Panc1 (cell line): ENCODE measurements around the gene SUN1. TPM values are rescaled to one million over a fixed set of nuclear protein-coding genes. Genes with fewer than 3 reads are reported as not detected.

Experiments used
- ATAC-seq: fragments of 200-7000 bp; cut with Tn5 transposase; 2 replicates; pipeline ENCODE4 v1.9.1; 2020; ENCODE audit warnings: mild to moderate bottlenecking, moderate library complexity
- BruUV-seq: library from RNA; stranded (reverse); fragments of 400-500 nt; replicated peaks from 2 replicates; lab custom pipeline; 2021; lab: Mats Ljungman, UMichigan
- CTCF ChIA-PET: fragments of 300-600 bp; sonication (Branson Sonifier 250); formaldehyde crosslinking; loops from one replicate; lab custom pipeline; 2022; ENCODE audit warnings: antibody characterized with exemption; lab: Charles Lee
- POLR2A ChIA-PET: fragments of 300-600 bp; sonication (Branson Sonifier 250); formaldehyde crosslinking; loops from one replicate; lab custom pipeline; 2022; ENCODE audit warnings: antibody characterized with exemption; lab: Charles Lee
- DNase-seq: peaks from one replicate; pipeline ENCODE4 v3.0.0-alpha.2; 2010; ENCODE audit warnings: low read depth, low spot score
- H3K27ac ChIP-seq: 2 replicates; pipeline ENCODE4 v1.5.1; 2011; ENCODE audit warnings: mild to moderate bottlenecking, low read length, inconsistent platforms
- H3K27me3 ChIP-seq: fragments of 200-500 bp; sonication (Bioruptor generic); 2 replicates; pipeline ENCODE4 v1.6.0; 2014; ENCODE audit warnings: low read length, inconsistent platforms; ENCODE audit not compliant: control insufficient read depth, insufficient read depth
- H3K36me3 ChIP-seq: fragments of 200-500 bp; sonication (Bioruptor generic); 2 replicates; pipeline ENCODE4 v1.5.1; 2014; ENCODE audit warnings: inconsistent platforms, mild to moderate bottlenecking, low read length, moderate library complexity; ENCODE audit not compliant: control insufficient read depth, insufficient read depth
- H3K4me1 ChIP-seq: 2 replicates; pipeline ENCODE4 v1.5.1; 2011; ENCODE audit warnings: inconsistent platforms, mild to moderate bottlenecking, low read length, moderate library complexity; ENCODE audit not compliant: control insufficient read depth, insufficient read depth
- H3K4me3 ChIP-seq, 2 experiments: 2 replicates each; pipeline ENCODE4 v1.5.1; 2011 to 2012; ENCODE audit warnings: low read depth in 2 of 2, low read length in 2 of 2, mild to moderate bottlenecking in 2 of 2, inconsistent platforms in 1 of 2, moderate library complexity in 1 of 2
- H3K9me3 ChIP-seq: fragments of 200-500 bp; sonication (Bioruptor generic); 2 replicates; pipeline ENCODE4 v1.5.1; 2014; ENCODE audit warnings: low read depth, mild to moderate bottlenecking, inconsistent platforms, low read length, moderate library complexity; ENCODE audit not compliant: control insufficient read depth, insufficient read depth
- POLR2AphosphoS5 ChIP-seq: IDR thresholded peaks from 2 replicates; pipeline ENCODE4 v1.6.1; 2012; ENCODE audit warnings: mild to moderate bottlenecking, low read depth, low read length, moderate library complexity
- SIN3A ChIP-seq: IDR thresholded peaks from 2 replicates; pipeline ENCODE4 v1.6.1; 2012; ENCODE audit warnings: low read depth, mild to moderate bottlenecking, low read length, moderate library complexity, borderline replicate concordance; ENCODE audit not compliant: insufficient read depth
- TCF7L2 ChIP-seq: IDR thresholded peaks from 2 replicates; pipeline ENCODE4 v1.6.1; 2011; ENCODE audit warnings: mild to moderate bottlenecking, low read depth, low read length, inconsistent platforms
- in situ Hi-C: cut with HindIII; loops from 2 replicates; pipeline ENCODE4 v1.10.0; 2016; ENCODE audit warnings: low sequenced_read_pairs, low pct_unique_long_range_greater_than_20kb
- intact Hi-C: fragments of 100-400 bp; cut with micrococcal nuclease; formaldehyde crosslinking; loops from one replicate; pipeline ENCODE4 v1.10.0; 2022; ENCODE audit not compliant: unreplicated experiment
- total RNA-seq: library from RNA; stranded (reverse); gene quantifications from one replicate; pipeline ENCODE4 v1.2.1, GENCODE V29; 2021; ENCODE audit not compliant: unreplicated experiment
- TF ChIP-seq, protein P1 (sequence below): fragments of 450-650 bp; IDR thresholded peaks from 2 replicates; pipeline ENCODE4 v1.5.1; 2017; ENCODE audit warnings: mild to moderate bottlenecking
- TF ChIP-seq, protein P2 (sequence below), 2 experiments: IDR thresholded peaks; 2 replicates each; pipeline ENCODE4 v1.6.1; 2011 to 2012; ENCODE audit warnings: low read depth in 2 of 2, control low read depth in 1 of 2, low read length in 1 of 2, mild to moderate bottlenecking in 1 of 2, moderate library complexity in 1 of 2; ENCODE audit not compliant: insufficient read depth in 1 of 2

SUN1 gene
- total RNA-seq, 1 experiment from 2014 or later: 244 TPM

DNA sequence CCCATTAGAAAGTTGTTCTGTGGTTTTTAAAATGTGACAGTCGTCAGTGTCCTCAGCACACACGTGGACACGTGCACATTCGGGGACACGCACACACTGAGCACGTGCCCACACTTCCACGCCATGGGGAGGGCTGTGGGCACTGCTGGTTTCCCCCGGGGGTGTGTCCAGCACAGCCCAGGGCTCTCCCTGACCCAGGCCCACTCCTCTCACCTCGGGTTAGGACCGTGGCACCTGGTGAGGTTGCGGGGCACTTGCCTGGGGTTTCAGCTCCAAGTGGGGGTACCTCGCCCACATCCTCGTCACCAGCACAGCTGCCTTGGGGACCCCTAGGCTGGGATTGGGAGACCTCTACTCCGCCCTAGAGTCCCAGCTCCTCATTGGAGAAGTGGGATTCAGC, 64.8 kb downstream of the SUN1 start:
- ChIA-PET CTCF (interaction anchor here (0.6 kb wide), 1 partner anchor 26 kb away, joined by 5 read pairs; no protein-coding TSS in a partner anchor), POLR2A (interaction anchor here (0.6 kb wide), 1 partner anchor 62 kb away, joined by 3 read pairs; no protein-coding TSS in a partner anchor)
- peaks cover 3% of the 10 kb centered on the region; the same call in 1 of the 2 replicates for H3K36me3 ChIP-seq
- H3K4me3 ChIP-seq: no peak overlapping the region
- BruUV-seq: no TSS peak
- no peak overlapping the region for H3K27ac ChIP-seq
- ATAC-seq (no peak), DNase-seq (no peak)
- H3K4me1 ChIP-seq: peaks cover 12% of the 10 kb centered on the region
- TF ChIP-seq, protein P1, sequence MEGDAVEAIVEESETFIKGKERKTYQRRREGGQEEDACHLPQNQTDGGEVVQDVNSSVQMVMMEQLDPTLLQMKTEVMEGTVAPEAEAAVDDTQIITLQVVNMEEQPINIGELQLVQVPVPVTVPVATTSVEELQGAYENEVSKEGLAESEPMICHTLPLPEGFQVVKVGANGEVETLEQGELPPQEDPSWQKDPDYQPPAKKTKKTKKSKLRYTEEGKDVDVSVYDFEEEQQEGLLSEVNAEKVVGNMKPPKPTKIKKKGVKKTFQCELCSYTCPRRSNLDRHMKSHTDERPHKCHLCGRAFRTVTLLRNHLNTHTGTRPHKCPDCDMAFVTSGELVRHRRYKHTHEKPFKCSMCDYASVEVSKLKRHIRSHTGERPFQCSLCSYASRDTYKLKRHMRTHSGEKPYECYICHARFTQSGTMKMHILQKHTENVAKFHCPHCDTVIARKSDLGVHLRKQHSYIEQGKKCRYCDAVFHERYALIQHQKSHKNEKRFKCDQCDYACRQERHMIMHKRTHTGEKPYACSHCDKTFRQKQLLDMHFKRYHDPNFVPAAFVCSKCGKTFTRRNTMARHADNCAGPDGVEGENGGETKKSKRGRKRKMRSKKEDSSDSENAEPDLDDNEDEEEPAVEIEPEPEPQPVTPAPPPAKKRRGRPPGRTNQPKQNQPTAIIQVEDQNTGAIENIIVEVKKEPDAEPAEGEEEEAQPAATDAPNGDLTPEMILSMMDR: no peak
- TF ChIP-seq POLR2AphosphoS5 (no peak), TCF7L2 (no peak), SIN3A (no peak)
- TF ChIP-seq, protein P2, sequence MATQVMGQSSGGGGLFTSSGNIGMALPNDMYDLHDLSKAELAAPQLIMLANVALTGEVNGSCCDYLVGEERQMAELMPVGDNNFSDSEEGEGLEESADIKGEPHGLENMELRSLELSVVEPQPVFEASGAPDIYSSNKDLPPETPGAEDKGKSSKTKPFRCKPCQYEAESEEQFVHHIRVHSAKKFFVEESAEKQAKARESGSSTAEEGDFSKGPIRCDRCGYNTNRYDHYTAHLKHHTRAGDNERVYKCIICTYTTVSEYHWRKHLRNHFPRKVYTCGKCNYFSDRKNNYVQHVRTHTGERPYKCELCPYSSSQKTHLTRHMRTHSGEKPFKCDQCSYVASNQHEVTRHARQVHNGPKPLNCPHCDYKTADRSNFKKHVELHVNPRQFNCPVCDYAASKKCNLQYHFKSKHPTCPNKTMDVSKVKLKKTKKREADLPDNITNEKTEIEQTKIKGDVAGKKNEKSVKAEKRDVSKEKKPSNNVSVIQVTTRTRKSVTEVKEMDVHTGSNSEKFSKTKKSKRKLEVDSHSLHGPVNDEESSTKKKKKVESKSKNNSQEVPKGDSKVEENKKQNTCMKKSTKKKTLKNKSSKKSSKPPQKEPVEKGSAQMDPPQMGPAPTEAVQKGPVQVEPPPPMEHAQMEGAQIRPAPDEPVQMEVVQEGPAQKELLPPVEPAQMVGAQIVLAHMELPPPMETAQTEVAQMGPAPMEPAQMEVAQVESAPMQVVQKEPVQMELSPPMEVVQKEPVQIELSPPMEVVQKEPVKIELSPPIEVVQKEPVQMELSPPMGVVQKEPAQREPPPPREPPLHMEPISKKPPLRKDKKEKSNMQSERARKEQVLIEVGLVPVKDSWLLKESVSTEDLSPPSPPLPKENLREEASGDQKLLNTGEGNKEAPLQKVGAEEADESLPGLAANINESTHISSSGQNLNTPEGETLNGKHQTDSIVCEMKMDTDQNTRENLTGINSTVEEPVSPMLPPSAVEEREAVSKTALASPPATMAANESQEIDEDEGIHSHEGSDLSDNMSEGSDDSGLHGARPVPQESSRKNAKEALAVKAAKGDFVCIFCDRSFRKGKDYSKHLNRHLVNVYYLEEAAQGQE (IDR thresholded peaks at IDR 0.05; ENCODE audit: insufficient read depth in 1 of 2, low read depth in 2 of 2, low read length in 1 of 2): no peak
- no peaks in the 10 kb centered on the region for H3K9me3 ChIP-seq
- intact Hi-C loops (no loop called here), in situ Hi-C loops (no loop called here)
- no peaks in the 10 kb centered on the region for H3K27me3 ChIP-seq

DNA sequence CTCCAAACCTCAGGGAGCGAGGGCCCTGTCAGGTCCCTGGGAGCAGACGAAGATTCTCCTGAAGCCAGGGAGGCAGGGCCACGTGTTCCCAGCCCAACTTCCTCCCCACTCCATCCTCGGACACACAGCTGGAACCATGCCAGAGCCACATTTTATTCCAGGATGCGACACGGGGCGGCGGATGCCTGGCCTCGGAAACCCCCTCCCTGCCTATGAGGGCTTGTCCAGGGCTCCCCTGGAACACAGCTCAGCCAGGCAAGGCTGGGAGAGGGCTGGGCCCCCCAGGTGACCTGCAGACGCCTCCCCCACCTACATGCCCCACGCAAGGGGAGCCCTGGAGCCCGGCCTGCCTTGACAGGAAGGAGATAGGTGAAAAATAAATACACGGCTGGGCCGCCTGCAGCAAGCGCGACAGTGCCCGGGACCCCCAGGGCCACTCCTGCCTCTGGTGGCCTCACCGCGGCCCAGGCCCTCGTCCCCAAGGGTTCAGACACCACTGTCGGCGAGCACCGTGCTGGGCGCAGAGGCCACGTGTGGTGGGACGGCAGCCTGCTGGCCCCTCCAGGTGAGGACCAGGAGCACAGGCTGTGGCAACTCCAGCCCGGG, 65.6 kb downstream of the SUN1 start:
- DNase-seq (no peak), ATAC-seq (no peak)
- peaks cover 3% of the 10 kb centered on the region; the same call in 1 of the 2 replicates for H3K36me3 ChIP-seq
- CTCF ChIA-PET: no interaction called here
- no peak overlapping the region for H3K4me3 ChIP-seq
- in situ Hi-C loops (no loop called here), intact Hi-C loops (no loop called here)
- H3K4me1 ChIP-seq: peaks cover 12% of the 10 kb centered on the region
- POLR2A ChIA-PET: no interaction called here
- BruUV-seq: no TSS peak
- H3K9me3 ChIP-seq: no peaks in the 10 kb centered on the region
- H3K27ac ChIP-seq: no peak overlapping the region
- TF ChIP-seq POLR2AphosphoS5: no peak
- no peak for TF ChIP-seq SIN3A
- TF ChIP-seq, protein P1: no peak
- TF ChIP-seq TCF7L2: no peak
- TF ChIP-seq, protein P2 (IDR thresholded peaks at IDR 0.05; ENCODE audit: insufficient read depth in 1 of 2, low read depth in 2 of 2, low read length in 1 of 2): no peak
- H3K27me3 ChIP-seq: no peaks in the 10 kb centered on the region
